Smooth muscle cell (in vitro differentiated cells): ENCODE results near the gene FAM24A. TPM values are rescaled to one million over a fixed set of nuclear protein-coding genes. Genes with fewer than 3 reads are reported as not detected.
A peak's percentile ranks its signal among the peaks of the same experiment; 100 is the strongest.

ENCODE experiments used
- DNase-seq: peaks from one replicate; lab custom pipeline; 2025; ENCODE audit not compliant: unreplicated experiment; lab: John Stamatoyannopoulos, UW
- H2AFZ ChIP-seq: fragments of 200-600 bp; sonication (generic); 2 replicates; pipeline ENCODE4 v1.6.0; 2016; ENCODE audit warnings: antibody characterized with exemption, low read depth, mild to moderate bottlenecking
- H3F3A ChIP-seq: fragments of 200-600 bp; sonication (generic); 2 replicates; pipeline ENCODE4 v1.6.0; 2017; ENCODE audit warnings: antibody characterized with exemption, low read depth
- H3K27ac ChIP-seq: fragments of 200-600 bp; sonication (generic); 2 replicates; pipeline ENCODE4 v1.5.1; 2016; ENCODE audit warnings: low read depth, mild to moderate bottlenecking
- H3K27me3 ChIP-seq: fragments of 200-600 bp; sonication (generic); 2 replicates; pipeline ENCODE4 v1.6.1; 2016; ENCODE audit warnings: low read depth, mild to moderate bottlenecking
- H3K36me3 ChIP-seq: fragments of 200-600 bp; sonication (generic); 2 replicates; pipeline ENCODE4 v1.5.1; 2016; ENCODE audit warnings: low read depth
- H3K4me1 ChIP-seq: fragments of 200-600 bp; sonication (generic); 2 replicates; pipeline ENCODE4 v1.5.1; 2016; ENCODE audit warnings: low read depth
- H3K4me2 ChIP-seq: fragments of 200-600 bp; sonication (generic); 2 replicates; pipeline ENCODE4 v1.6.0; 2016; ENCODE audit warnings: mild to moderate bottlenecking
- H3K4me3 ChIP-seq: fragments of 200-600 bp; sonication (generic); 2 replicates; pipeline ENCODE4 v1.5.1; 2016; ENCODE audit warnings: mild to moderate bottlenecking
- H3K79me2 ChIP-seq: fragments of 200-600 bp; sonication (generic); 2 replicates; pipeline ENCODE4 v1.6.0; 2016; ENCODE audit warnings: low read depth, mild to moderate bottlenecking
- H3K9ac ChIP-seq: fragments of 200-600 bp; sonication (generic); 2 replicates; pipeline ENCODE4 v1.6.0; 2016; ENCODE audit warnings: low read depth
- H3K9me3 ChIP-seq: fragments of 200-600 bp; sonication (generic); replicated peaks from 2 replicates; pipeline ENCODE4 v1.5.1; 2016; ENCODE audit warnings: low read depth
- H4K20me1 ChIP-seq: fragments of 200-600 bp; sonication (generic); 2 replicates; pipeline ENCODE4 v1.6.0; 2016; ENCODE audit warnings: low read depth
- WGBS: methylation state at CpG from one replicate; pipeline ENCODE4 v1.1.7; 2016; ENCODE audit warnings: low lambda C conversion rate; 5-methylcytosine and 5-hydroxymethylcytosine counted together
- polyA plus RNA-seq: library from polyadenylated mRNA; unstranded; fragments of >200 nt; fragmentation: Nextera tagmentation; extraction: Ambion mirVana; gene quantifications from 2 replicates; pipeline ENCODE4 v1.2.1, GENCODE V29; 2016
- total RNA-seq: library from RNA; depleted of rRNA; stranded (reverse); fragments of >200 nt; gene quantifications from 2 replicates; pipeline ENCODE4 v1.2.3, GENCODE V29; 2014
- TF ChIP-seq, protein P1 (sequence below): fragments of 200-600 bp; sonication (generic); IDR thresholded peaks from 2 replicates; pipeline ENCODE4 v1.5.1; 2017; ENCODE audit warnings: borderline replicate concordance, mild to moderate bottlenecking, antibody characterized with exemption; ENCODE audit not compliant: insufficient read depth, poor library complexity, severe bottlenecking

FAM24A gene
- total and polyA plus RNA-seq, 2 experiments from 2014 or later = not detected

DNA sequence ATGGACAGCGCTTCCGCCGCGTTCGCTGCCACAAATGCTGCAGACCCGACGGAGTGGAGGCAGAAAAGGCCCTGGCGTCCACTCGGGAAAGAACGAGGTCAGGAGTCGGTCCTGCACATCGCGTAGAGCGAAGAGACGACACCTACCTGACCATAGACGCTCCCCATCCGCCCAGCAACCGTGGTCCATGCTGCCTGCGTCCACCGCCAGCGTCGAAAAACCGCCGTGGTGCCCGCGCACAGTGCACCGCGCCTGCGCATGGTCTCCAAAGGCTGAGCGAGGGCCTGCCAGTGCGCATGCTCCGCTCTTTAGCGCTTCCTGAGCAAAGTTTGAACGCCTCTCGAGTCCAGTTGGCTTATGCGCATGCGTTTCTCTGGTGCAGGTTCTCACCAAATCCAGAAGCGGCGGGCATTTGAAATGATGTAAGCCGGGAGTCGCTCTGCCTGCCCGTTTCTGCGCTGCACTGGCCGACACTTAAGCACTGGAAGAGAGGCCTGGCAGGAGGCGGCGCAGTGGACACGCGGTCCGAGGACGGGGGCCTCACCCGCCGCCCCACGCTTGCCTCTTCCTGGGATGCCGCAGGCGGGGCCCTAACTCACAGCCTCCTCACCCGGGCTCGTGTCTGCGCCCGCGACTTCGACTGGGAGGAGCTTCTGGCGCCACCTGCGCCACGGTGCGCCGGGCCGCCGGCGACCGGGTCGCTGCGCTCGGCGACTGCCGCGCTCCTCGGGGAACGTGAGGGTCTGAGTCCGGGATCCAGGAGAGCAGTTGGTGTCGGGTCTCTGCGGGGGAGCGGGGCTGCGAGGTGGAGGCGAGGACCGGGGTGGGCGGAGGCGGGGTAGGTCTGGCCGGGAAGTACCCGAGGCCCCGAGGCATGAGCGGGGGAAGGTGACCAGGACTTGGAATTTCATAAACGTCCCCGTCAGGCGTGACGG is 30.8 kb upstream of the FAM24A start, which contains the start of gene FAM24B:
TSS of gene FAM24B (minus strand) at position 243 of the 935 bp plus-strand sequence. CDS start 29,066 bp downstream, outside the sequence.
- Histone ChIP-seq H3K27ac (no peak within 1 kb of the TSS), H2AFZ (peak within 1 kb of the TSS; percentile 37), H3K79me2 (no peaks in the 10 kb centered on the region), H3K27me3 (peaks cover 32% of the 10 kb centered on the region), H3K4me2 (peak within 1 kb of the TSS; percentile 76), H3K36me3 (no peaks in the 10 kb centered on the region), H3K9ac (no peak within 1 kb of the TSS), H3K4me3 (no peak within 1 kb of the TSS), H3K4me1 (peaks cover 14% of the 10 kb centered on the region), H3K9me3 (no peaks in the 10 kb centered on the region), H3F3A (no peaks in the 10 kb centered on the region), H4K20me1 (no peaks in the 10 kb centered on the region)
- 51% methylated on average over 93 of the region's 95 CpGs for WGBS
- no peak for DNase-seq
- TF ChIP-seq, protein P1, sequence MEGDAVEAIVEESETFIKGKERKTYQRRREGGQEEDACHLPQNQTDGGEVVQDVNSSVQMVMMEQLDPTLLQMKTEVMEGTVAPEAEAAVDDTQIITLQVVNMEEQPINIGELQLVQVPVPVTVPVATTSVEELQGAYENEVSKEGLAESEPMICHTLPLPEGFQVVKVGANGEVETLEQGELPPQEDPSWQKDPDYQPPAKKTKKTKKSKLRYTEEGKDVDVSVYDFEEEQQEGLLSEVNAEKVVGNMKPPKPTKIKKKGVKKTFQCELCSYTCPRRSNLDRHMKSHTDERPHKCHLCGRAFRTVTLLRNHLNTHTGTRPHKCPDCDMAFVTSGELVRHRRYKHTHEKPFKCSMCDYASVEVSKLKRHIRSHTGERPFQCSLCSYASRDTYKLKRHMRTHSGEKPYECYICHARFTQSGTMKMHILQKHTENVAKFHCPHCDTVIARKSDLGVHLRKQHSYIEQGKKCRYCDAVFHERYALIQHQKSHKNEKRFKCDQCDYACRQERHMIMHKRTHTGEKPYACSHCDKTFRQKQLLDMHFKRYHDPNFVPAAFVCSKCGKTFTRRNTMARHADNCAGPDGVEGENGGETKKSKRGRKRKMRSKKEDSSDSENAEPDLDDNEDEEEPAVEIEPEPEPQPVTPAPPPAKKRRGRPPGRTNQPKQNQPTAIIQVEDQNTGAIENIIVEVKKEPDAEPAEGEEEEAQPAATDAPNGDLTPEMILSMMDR = no peak

- Histone ChIP-seq H3K79me2 (no peaks in the 10 kb centered on the region), H3F3A (no peaks in the 10 kb centered on the region), H3K4me3 (no peak overlapping the region), H3K27ac (no peak overlapping the region), H2AFZ (no peak overlapping the region), H3K4me2 (no peak overlapping the region), H3K9me3 (no peaks in the 10 kb centered on the region), H3K9ac (no peak overlapping the region), H3K36me3 (no peaks in the 10 kb centered on the region), H4K20me1 (no peaks in the 10 kb centered on the region), H3K27me3 (peaks cover 27% of the 10 kb centered on the region), H3K4me1 (no peaks in the 10 kb centered on the region)
- DNase-seq = no peak
- TF ChIP-seq, protein P1 = no peak
Measured at GRCh38 chr10:122882766-122883165, 27.6 kb upstream of the FAM24A start.

DNA sequence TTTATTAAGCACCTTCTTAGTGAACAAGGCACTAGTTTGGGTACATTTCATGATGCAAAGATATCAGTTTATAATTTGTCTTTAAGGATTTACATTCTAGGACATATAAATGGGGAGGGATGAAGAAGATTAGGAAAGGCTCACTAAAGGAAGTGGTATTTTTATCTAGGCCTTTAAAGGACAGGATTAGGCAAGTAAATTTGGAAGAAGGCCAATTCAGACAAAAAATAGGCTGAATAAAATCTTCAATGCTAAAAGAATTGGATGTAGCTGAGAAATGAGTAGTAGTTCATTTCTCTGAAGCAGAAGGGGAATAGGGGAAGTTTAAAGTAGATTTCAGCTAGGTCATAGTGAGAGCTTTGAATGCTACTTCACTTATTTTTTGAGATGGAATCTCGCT is 26.2 kb upstream of the FAM24A start:
- Histone ChIP-seq H2AFZ (no peak overlapping the region), H3K9ac (no peak overlapping the region), H3K27me3 (peaks cover 17% of the 10 kb centered on the region), H4K20me1 (no peaks in the 10 kb centered on the region), H3F3A (no peaks in the 10 kb centered on the region), H3K4me3 (no peak overlapping the region), H3K27ac (no peak overlapping the region), H3K79me2 (no peaks in the 10 kb centered on the region), H3K9me3 (no peaks in the 10 kb centered on the region), H3K4me1 (no peaks in the 10 kb centered on the region), H3K4me2 (no peak overlapping the region), H3K36me3 (no peaks in the 10 kb centered on the region)
- no peak for DNase-seq
- WGBS = 79% methylated on average over 1 of the region's 1 CpG
- TF ChIP-seq, protein P1 = no peak
